HepG2 (cell line): Measurements from ENCODE around the gene H6PD. TPM values are rescaled to one million over a fixed set of nuclear protein-coding genes. Genes with fewer than 3 reads are reported as not detected.

Experiments
- BRD4 ChIP-seq: sonication (generic); formaldehyde crosslinking; IDR thresholded peaks from 2 replicates; pipeline ENCODE4 v1.4.0; 2020; ENCODE audit warnings: missing genetic modification reagents
- DNMT1 ChIP-seq: sonication (generic); formaldehyde crosslinking; IDR thresholded peaks from 2 replicates; pipeline ENCODE4 v1.5.1; 2020; ENCODE audit warnings: mild to moderate bottlenecking, missing genetic modification reagents
- ELF1 ChIP-seq: sonication (generic); formaldehyde crosslinking; IDR thresholded peaks from 2 replicates; pipeline ENCODE4 v1.4.0; 2020; ENCODE audit warnings: missing genetic modification reagents
- HMG20B ChIP-seq: conservative IDR thresholded peaks from 2 replicates; pipeline ENCODE4 v1.6.1; 2016; ENCODE audit warnings: missing genetic modification reagents, missing compliant biosample characterization
- MBD4 ChIP-seq: IDR thresholded peaks from 2 replicates; pipeline ENCODE4 v1.6.1; 2012; ENCODE audit warnings: low read length, inconsistent platforms, borderline replicate concordance
- MEIS1 ChIP-seq: sonication (generic); formaldehyde crosslinking; IDR thresholded peaks from 2 replicates; pipeline ENCODE4 v1.9.0; 2021; ENCODE audit warnings: mild to moderate bottlenecking, missing genetic modification reagents, moderate library complexity, borderline replicate concordance
- MYC ChIP-seq: sonication (generic); formaldehyde crosslinking; IDR thresholded peaks from 2 replicates; pipeline ENCODE4 v1.9.0; 2021; ENCODE audit warnings: missing genetic modification reagents, borderline replicate concordance
- NCOA2 ChIP-seq: sonication (generic); formaldehyde crosslinking; IDR thresholded peaks from 2 replicates; pipeline ENCODE4 v1.8.0; 2022; ENCODE audit warnings: inconsistent platforms
- PAWR ChIP-seq: sonication (generic); formaldehyde crosslinking; IDR thresholded peaks from 2 replicates; pipeline ENCODE4 v1.4.0; 2020; ENCODE audit warnings: missing genetic modification reagents, mild to moderate bottlenecking, borderline replicate concordance
- PPARG ChIP-seq: conservative IDR thresholded peaks from 2 replicates; pipeline ENCODE4 v1.6.1; 2016; ENCODE audit warnings: missing biosample characterization, missing genetic modification reagents
- RBFOX2 ChIP-seq: fragments of 200-400 bp; formaldehyde crosslinking; IDR thresholded peaks from 2 replicates; pipeline ENCODE4 v1.6.1; 2017; ENCODE audit warnings: low read depth, mild to moderate bottlenecking, low read length
- RBM22 ChIP-seq: fragments of 200-400 bp; formaldehyde crosslinking; optimal IDR thresholded peaks from 2 replicates; pipeline ENCODE3; 2017; ENCODE audit warnings: mild to moderate bottlenecking, low read length, moderate library complexity
- TP53 ChIP-seq: sonication (generic); formaldehyde crosslinking; conservative IDR thresholded peaks from 2 replicates; pipeline ENCODE4 v1.4.0; 2020; ENCODE audit warnings: missing genetic modification reagents
- ZBTB42 ChIP-seq: sonication (generic); formaldehyde crosslinking; IDR thresholded peaks from 2 replicates; pipeline ENCODE4 v1.5.0; 2020; ENCODE audit warnings: mild to moderate bottlenecking, missing genetic modification reagents
- ZNF160 ChIP-seq: sonication (generic); formaldehyde crosslinking; IDR thresholded peaks from 2 replicates; pipeline ENCODE4 v1.8.0; 2022; ENCODE audit warnings: mild to moderate bottlenecking, inconsistent platforms, missing genetic modification reagents
- ZNF468 ChIP-seq: sonication (generic); formaldehyde crosslinking; IDR thresholded peaks from 2 replicates; pipeline ENCODE4 v1.8.0; 2022; ENCODE audit warnings: mild to moderate bottlenecking, moderate library complexity, missing genetic modification reagents
- ZNF7 ChIP-seq: IDR thresholded peaks from 2 replicates; pipeline ENCODE4 v1.6.1; 2016; ENCODE audit warnings: missing biosample characterization, missing genetic modification reagents
- polyA plus RNA-seq, 8 experiments: library from polyadenylated mRNA; depleted of rRNA in 3 of 8; stranded (reverse) in 7 of 8; unstranded in 1 of 8; fragments of >200 nt; fragmentation: Illumina TruSeq in 4 of 8; extraction: Trizol in 4 of 8; gene quantifications; 2 replicates each; pipeline versions ENCODE4 v1.2.1 to v1.2.3, GENCODE V29; 2011 to 2016; ENCODE audit warnings: low read depth in 4 of 8, missing spikeins in 1 of 8, mixed read lengths in 1 of 8; ENCODE audit not compliant: insufficient read depth in 1 of 8
- total RNA-seq, 5 experiments: library from RNA; depleted of rRNA; stranded (reverse); fragments of >200 nt; fragmentation: Illumina TruSeq; extraction: Trizol; gene quantifications; 2 replicates each; pipeline ENCODE4 v1.2.3, GENCODE V29; 2016; ENCODE audit warnings: low read depth in 1 of 5
- TF ChIP-seq, protein P1 (sequence below): sonication (generic); formaldehyde crosslinking; IDR thresholded peaks from 2 replicates; pipeline ENCODE4 v1.5.1; 2020; ENCODE audit warnings: mild to moderate bottlenecking, missing genetic modification reagents, moderate library complexity
- TF ChIP-seq, protein P2 (sequence below): IDR thresholded peaks from 2 replicates; pipeline ENCODE4 v1.6.1; 2018; ENCODE audit warnings: missing genetic modification reagents
- TF ChIP-seq, protein P3 (sequence below): sonication (generic); formaldehyde crosslinking; conservative IDR thresholded peaks from 2 replicates; pipeline ENCODE4 v1.4.0; 2020; ENCODE audit warnings: missing genetic modification reagents
- TF ChIP-seq, protein P4 (sequence below): sonication (generic); formaldehyde crosslinking; IDR thresholded peaks from 2 replicates; pipeline ENCODE4 v1.4.0; 2020; ENCODE audit warnings: missing genetic modification reagents
- TF ChIP-seq, protein P5 (sequence below): IDR thresholded peaks from 2 replicates; pipeline ENCODE4 v1.6.1; 2016

Gene H6PD
- total and polyA plus RNA-seq, 2 of the 13 experiments (the other 11 are each of a cell fraction or from before 2014, with no cell fraction given): 9.3 to 14.1 TPM

DNA sequence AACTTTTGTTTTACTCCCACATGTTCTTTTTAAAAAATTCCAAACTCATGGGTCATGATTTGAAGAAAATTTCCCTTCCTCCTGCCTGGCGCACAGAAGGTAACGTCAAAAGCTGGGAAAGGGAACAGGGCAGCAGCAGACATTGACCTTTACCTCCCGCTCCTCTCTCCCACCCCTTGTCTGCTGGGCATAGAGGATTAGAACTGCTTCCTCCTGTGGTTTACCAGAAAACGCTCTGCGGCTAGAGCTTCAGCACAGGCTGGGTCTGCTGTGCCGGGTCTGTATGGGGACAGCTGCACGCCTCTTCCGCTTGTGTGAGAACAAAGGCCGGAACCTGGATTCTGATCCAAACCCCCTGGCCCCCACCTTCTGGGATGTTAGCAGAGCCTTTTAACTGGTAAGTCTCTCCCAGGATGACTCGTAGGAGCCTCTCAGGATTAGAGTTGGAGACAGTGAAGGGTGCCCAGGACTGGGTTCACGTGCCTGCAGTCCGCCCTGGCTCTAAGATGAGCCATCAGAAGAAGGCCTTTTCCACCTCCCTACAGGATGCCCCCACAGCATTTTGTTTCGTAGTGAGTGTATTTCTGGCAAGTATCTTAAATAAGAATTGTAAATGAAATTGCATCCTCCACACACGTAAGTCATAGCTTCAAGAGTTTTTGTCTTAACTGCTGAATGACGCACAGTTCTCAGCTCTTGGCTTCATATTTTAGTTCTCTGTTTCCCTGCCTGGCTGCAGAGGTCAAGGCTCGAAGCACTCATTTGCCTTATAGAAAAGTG, 5.2 kb downstream of the H6PD start (continued):
- TF ChIP-seq, protein P1, sequence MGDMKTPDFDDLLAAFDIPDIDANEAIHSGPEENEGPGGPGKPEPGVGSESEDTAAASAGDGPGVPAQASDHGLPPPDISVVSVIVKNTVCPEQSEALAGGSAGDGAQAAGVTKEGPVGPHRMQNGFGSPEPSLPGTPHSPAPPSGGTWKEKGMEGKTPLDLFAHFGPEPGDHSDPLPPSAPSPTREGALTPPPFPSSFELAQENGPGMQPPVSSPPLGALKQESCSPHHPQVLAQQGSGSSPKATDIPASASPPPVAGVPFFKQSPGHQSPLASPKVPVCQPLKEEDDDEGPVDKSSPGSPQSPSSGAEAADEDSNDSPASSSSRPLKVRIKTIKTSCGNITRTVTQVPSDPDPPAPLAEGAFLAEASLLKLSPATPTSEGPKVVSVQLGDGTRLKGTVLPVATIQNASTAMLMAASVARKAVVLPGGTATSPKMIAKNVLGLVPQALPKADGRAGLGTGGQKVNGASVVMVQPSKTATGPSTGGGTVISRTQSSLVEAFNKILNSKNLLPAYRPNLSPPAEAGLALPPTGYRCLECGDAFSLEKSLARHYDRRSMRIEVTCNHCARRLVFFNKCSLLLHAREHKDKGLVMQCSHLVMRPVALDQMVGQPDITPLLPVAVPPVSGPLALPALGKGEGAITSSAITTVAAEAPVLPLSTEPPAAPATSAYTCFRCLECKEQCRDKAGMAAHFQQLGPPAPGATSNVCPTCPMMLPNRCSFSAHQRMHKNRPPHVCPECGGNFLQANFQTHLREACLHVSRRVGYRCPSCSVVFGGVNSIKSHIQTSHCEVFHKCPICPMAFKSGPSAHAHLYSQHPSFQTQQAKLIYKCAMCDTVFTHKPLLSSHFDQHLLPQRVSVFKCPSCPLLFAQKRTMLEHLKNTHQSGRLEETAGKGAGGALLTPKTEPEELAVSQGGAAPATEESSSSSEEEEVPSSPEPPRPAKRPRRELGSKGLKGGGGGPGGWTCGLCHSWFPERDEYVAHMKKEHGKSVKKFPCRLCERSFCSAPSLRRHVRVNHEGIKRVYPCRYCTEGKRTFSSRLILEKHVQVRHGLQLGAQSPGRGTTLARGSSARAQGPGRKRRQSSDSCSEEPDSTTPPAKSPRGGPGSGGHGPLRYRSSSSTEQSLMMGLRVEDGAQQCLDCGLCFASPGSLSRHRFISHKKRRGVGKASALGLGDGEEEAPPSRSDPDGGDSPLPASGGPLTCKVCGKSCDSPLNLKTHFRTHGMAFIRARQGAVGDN (CRISPR knock-in tag): peak; percentile 87
- TF ChIP-seq ZNF160 (no peak), PPARG (peak; percentile 50; the same call in 1 of the 2 replicates), DNMT1 (no peak), MBD4 (no peak), HMG20B (CRISPR knock-in tag) (no peak), MYC (CRISPR knock-in tag) (no peak; the same call in 1 of the 2 replicates), BRD4 (no peak), ZNF7 (CRISPR knock-in tag) (no peak), NCOA2 (CRISPR knock-in tag) (peak; percentile 35; the same call in 1 of the 2 replicates), ZNF468 (CRISPR knock-in tag) (no peak), ZBTB42 (CRISPR knock-in tag) (no peak), MEIS1 (no peak), RBFOX2 (no peak), TP53 (CRISPR knock-in tag) (no peak), RBM22 (peak; percentile 86), ELF1 (CRISPR knock-in tag) (peak; percentile 51; the same call in 1 of the 2 replicates), PAWR (CRISPR knock-in tag) (no peak)
- TF ChIP-seq, protein P2, sequence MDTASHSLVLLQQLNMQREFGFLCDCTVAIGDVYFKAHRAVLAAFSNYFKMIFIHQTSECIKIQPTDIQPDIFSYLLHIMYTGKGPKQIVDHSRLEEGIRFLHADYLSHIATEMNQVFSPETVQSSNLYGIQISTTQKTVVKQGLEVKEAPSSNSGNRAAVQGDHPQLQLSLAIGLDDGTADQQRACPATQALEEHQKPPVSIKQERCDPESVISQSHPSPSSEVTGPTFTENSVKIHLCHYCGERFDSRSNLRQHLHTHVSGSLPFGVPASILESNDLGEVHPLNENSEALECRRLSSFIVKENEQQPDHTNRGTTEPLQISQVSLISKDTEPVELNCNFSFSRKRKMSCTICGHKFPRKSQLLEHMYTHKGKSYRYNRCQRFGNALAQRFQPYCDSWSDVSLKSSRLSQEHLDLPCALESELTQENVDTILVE: 0 out of 2 replicates have a peak, but pooled peaks have one; percentile 34
- TF ChIP-seq, protein P3, sequence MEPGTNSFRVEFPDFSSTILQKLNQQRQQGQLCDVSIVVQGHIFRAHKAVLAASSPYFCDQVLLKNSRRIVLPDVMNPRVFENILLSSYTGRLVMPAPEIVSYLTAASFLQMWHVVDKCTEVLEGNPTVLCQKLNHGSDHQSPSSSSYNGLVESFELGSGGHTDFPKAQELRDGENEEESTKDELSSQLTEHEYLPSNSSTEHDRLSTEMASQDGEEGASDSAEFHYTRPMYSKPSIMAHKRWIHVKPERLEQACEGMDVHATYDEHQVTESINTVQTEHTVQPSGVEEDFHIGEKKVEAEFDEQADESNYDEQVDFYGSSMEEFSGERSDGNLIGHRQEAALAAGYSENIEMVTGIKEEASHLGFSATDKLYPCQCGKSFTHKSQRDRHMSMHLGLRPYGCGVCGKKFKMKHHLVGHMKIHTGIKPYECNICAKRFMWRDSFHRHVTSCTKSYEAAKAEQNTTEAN (CRISPR knock-in tag): 0 out of 2 replicates have a peak, but pooled peaks have one; percentile 34
- TF ChIP-seq, protein P4, sequence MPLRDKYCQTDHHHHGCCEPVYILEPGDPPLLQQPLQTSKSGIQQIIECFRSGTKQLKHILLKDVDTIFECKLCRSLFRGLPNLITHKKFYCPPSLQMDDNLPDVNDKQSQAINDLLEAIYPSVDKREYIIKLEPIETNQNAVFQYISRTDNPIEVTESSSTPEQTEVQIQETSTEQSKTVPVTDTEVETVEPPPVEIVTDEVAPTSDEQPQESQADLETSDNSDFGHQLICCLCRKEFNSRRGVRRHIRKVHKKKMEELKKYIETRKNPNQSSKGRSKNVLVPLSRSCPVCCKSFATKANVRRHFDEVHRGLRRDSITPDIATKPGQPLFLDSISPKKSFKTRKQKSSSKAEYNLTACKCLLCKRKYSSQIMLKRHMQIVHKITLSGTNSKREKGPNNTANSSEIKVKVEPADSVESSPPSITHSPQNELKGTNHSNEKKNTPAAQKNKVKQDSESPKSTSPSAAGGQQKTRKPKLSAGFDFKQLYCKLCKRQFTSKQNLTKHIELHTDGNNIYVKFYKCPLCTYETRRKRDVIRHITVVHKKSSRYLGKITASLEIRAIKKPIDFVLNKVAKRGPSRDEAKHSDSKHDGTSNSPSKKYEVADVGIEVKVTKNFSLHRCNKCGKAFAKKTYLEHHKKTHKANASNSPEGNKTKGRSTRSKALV (CRISPR knock-in tag): no peak
- TF ChIP-seq, protein P5, sequence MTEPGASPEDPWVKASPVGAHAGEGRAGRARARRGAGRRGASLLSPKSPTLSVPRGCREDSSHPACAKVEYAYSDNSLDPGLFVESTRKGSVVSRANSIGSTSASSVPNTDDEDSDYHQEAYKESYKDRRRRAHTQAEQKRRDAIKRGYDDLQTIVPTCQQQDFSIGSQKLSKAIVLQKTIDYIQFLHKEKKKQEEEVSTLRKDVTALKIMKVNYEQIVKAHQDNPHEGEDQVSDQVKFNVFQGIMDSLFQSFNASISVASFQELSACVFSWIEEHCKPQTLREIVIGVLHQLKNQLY (CRISPR knock-in tag): no peak
